Uterus (tissue), 4 donors: ENCODE data around the gene DUSP8. TPM values are rescaled to one million over a fixed set of nuclear protein-coding genes. Genes with fewer than 3 reads are reported as not detected.

Experiments
- DNase-seq, 2 donors: peaks; one replicate each; pipeline ENCODE4 v3.0.0-alpha.2; 2019 to 2020
- H3K27ac ChIP-seq, 2 donors: fragments of 200-600 bp; sonication (generic); 1 replicate in 1 of 2; 2 replicates in 1 of 2; pipeline ENCODE4 v1.5.1; 2016 to 2018
- H3K27me3 ChIP-seq, 2 donors: fragments of 200-600 bp; sonication (generic); one replicate each; pipeline ENCODE4 v1.5.1; 2018 to 2019; ENCODE audit warnings: control low read depth in 1 of 2
- H3K36me3 ChIP-seq, 2 donors: fragments of 200-600 bp; sonication (generic); one replicate each; pipeline ENCODE4 v1.5.1; 2019; ENCODE audit warnings: control low read depth in 1 of 2
- H3K4me1 ChIP-seq, 2 donors: fragments of 200-600 bp; sonication (generic); one replicate each; pipeline ENCODE4 v1.5.1; 2018 to 2019; ENCODE audit warnings: control low read depth in 1 of 2
- H3K4me3 ChIP-seq, 2 donors: fragments of 200-600 bp; sonication (generic); 1 replicate in 1 of 2; 2 replicates in 1 of 2; pipeline ENCODE4 v1.5.1; 2018 to 2019; ENCODE audit warnings: mild to moderate bottlenecking in 1 of 2
- H3K9me3 ChIP-seq, 2 donors: fragments of 200-600 bp; sonication (generic); one replicate each; pipeline ENCODE4 v1.5.1; 2019; ENCODE audit warnings: control low read depth in 1 of 2
- POLR2A ChIP-seq, 2 donors: fragments of 450-650 bp; IDR thresholded peaks; one replicate each; pipeline ENCODE4 v1.6.1; 2016; ENCODE audit warnings: antibody characterized with exemption in 2 of 2, mild to moderate bottlenecking in 1 of 2, moderate library complexity in 1 of 2
- intact Hi-C: fragments of 100-400 bp; cut with DNase I; formaldehyde crosslinking; loops from one replicate; pipeline ENCODE4 v1.15.1; 2023; ENCODE audit warnings: low total_unique reads
- total RNA-seq, 4 donors: library from RNA; depleted of rRNA in 3 of 4; stranded (reverse); fragments of >200 nt in 3 of 4; gene quantifications; one replicate each; pipeline versions ENCODE4 v1.1.0 to v1.2.4, GENCODE V29; 2014 to 2023
- TF ChIP-seq, protein P1 (sequence below), 4 experiments: fragments of 200-600 bp in 2 of 4; fragments of 450-650 bp in 2 of 4; sonication (generic) in 2 of 4; IDR thresholded peaks; one replicate each; pipeline ENCODE4 v1.5.1; 2016 to 2019; ENCODE audit warnings: antibody characterized with exemption in 4 of 4, mild to moderate bottlenecking in 2 of 4, moderate library complexity in 1 of 4
- donor health status: DM: yes; HTN: yes; CAD: no.

Gene DUSP8
- total RNA-seq, 4 donors from 2014 or later, result under 0.01 to 21.7 (median 3.1) TPM

DNA sequence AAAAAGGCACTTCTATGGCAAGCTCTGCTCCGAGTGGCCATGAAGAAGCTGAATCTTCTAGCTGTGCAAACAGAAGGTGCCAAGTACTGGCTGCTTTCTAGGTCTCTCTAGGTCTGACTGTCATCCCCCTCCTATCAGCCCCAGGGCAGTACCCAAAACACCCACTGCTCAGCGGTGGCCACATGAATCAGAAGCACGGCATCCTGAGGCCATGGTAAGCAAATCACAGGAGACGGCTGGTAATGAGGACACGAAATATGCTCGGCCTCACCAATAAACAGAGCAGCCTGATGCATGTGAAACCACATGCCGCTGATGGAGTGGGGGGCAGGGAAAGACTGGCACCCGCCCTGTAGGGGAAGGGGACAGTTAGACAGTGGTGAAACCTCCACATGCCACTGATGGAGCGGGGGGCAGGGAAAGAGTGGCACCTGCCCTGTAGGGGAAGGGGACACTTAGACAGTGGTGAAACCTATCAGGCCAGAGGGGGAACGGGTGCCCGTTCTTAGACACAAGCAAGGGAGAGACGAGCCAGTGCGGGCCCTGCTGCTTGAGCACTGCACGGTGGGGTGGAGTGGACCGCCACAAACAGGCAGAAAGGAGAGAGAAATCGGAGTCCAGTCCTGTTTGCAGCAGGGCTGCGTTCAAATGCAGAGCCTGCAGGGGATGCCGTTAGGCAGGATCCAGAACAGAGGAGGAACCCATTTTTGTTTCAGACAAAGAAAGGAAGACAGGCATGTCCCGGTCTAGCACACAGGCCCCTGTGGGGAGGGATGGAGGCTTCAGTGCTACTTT, 55.6 kb downstream of the DUSP8 start:
- intact Hi-C loops, result loop anchor here (10.0 kb wide), 1 partner anchor 312 kb away; no protein-coding TSS in a partner anchor
- no peak overlapping the region for H3K27ac ChIP-seq
- no peaks in the 10 kb centered on the region for H3K36me3 ChIP-seq
- no peaks in the 10 kb centered on the region for H3K9me3 ChIP-seq
- H3K27me3 ChIP-seq, result no peaks in the 10 kb centered on the region
- no peak overlapping the region for H3K4me3 ChIP-seq
- no peak for DNase-seq
- peaks cover 9 to 23% of the 10 kb centered on the region in 2 donors for H3K4me1 ChIP-seq
- TF ChIP-seq, protein P1, sequence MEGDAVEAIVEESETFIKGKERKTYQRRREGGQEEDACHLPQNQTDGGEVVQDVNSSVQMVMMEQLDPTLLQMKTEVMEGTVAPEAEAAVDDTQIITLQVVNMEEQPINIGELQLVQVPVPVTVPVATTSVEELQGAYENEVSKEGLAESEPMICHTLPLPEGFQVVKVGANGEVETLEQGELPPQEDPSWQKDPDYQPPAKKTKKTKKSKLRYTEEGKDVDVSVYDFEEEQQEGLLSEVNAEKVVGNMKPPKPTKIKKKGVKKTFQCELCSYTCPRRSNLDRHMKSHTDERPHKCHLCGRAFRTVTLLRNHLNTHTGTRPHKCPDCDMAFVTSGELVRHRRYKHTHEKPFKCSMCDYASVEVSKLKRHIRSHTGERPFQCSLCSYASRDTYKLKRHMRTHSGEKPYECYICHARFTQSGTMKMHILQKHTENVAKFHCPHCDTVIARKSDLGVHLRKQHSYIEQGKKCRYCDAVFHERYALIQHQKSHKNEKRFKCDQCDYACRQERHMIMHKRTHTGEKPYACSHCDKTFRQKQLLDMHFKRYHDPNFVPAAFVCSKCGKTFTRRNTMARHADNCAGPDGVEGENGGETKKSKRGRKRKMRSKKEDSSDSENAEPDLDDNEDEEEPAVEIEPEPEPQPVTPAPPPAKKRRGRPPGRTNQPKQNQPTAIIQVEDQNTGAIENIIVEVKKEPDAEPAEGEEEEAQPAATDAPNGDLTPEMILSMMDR (IDR thresholded peaks at IDR 0.05), result no peak
- TF ChIP-seq POLR2A (IDR thresholded peaks at IDR 0.05), result no peak

DNA sequence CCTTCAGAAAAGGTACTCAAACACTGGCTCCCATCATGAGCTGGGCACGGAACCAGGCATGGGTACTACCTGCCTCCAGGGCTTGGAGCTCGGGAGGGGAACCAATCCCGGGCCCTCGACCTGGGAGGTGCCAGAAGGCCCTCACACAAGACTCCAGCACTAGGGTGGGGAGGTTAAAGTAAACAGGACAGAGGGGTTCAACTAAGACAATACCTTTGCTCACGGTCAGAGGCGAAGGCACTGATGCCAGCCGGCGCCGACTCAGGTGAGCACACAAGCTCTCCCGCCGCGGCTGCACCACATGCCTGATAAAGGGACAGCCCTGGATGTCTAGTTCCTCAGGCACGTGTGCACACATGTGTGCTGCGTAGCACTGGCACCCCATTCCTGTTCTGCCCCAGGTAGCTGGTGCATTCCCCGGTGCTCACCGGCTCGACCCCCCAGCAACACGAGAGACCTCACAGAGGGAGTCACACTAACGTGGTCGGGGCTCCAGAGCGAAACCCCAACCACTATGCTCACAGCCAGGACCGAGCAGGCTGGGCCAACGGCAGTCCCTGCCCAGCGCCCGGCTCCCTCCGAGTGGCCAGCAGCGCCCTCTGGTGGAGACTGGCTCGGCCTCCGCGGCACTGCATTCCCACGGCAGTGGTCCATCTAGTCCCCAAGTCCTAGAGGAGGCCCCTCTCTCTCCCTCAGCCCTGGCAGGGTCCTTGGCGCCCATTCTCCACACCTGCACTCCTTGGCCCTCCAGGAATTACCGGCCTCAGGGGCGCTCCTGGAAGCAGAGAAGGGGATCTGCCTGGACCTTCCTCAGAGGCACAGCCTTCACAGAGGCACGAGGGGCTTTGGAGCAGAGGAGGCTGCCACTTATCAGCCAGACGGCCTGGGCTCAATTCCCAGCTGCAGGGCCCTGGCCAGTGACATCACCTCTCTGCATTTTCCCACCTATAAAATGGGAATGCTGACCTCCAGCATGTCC, 56.7 kb downstream of the DUSP8 start:
- intact Hi-C loops, result loop anchor here (2.0 to 10.0 kb wide), 2 partner anchors 59 to 311 kb away; no protein-coding TSS in a partner anchor
- Histone ChIP-seq H3K27me3 (no peaks in the 10 kb centered on the region), H3K4me1 (peaks cover 9 to 23% of the 10 kb centered on the region in 2 donors), H3K36me3 (no peaks in the 10 kb centered on the region), H3K4me3 (peak overlapping the region in 1 of 2 donors; percentile 11), H3K27ac (no peak overlapping the region), H3K9me3 (no peaks in the 10 kb centered on the region)
- DNase-seq, result peak; percentile 73 to 84
- no peak for TF ChIP-seq POLR2A (IDR thresholded peaks at IDR 0.05)
- TF ChIP-seq, protein P1 (IDR thresholded peaks at IDR 0.05), result peak; percentile 93 to 96 (median 94)

DNA sequence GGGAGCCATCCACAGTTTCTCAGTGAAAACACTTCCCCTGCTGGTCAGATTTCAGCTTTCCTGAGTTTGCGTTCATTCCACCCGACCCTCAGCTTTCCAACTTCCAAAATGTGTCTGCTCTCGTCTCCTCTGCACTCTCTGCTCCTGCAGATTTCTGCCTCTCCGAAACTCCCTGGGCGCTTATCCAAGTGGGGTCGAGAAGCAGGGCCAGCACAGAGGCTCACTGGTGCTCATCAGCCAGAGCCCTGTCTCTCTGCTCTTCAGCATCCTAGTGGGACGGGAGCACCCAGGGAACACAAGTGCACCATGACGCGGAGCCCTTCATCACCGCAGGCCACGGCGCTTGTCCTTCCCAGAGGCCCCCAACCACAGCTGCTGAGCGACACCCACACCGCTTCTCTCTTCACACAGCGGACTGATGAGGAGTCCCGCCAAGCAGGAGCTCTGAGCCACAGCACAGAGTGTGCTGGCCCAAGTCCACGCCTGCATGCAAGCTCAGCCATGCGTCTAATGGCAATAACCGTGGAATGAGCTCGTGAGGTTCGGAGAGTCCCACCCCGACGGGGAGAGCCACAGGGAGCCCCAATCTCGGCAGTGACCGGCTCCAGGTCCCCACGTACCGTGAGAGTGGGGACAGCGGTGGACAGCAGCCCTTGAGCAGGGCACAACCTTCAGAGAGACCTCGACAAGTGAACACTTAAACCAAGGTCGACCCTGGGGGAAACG, 57.6 kb downstream of the DUSP8 start:
- no peak overlapping the region for H3K27ac ChIP-seq
- H3K4me1 ChIP-seq, result peaks cover 9 to 23% of the 10 kb centered on the region in 2 donors
- peak in 1 of 2 donors; percentile 61 for DNase-seq

More for the DNA sequence above, 57.6 kb downstream of the DUSP8 start:
- H3K27me3 ChIP-seq, result no peaks in the 10 kb centered on the region
- no peaks in the 10 kb centered on the region for H3K36me3 ChIP-seq
- no peaks in the 10 kb centered on the region for H3K9me3 ChIP-seq
- intact Hi-C loops, result loop anchor here (2.0 to 10.0 kb wide), 2 partner anchors 58 to 310 kb away; no protein-coding TSS in a partner anchor
- TF ChIP-seq, protein P1 (IDR thresholded peaks at IDR 0.05), result no peak
- no peak for TF ChIP-seq POLR2A (IDR thresholded peaks at IDR 0.05)
- no peak overlapping the region for H3K4me3 ChIP-seq
